Dermis blood vessel endothelial cell (primary cell): ENCODE results near the gene TMEM151B. TPM values are rescaled to one million over a fixed set of nuclear protein-coding genes. Genes with fewer than 3 reads are reported as not detected.

Experiments
- DNase-seq: peaks from one replicate; pipeline ENCODE4 v3.0.0; 2010
- total RNA-seq: library from RNA; depleted of rRNA; stranded (reverse); fragments of >200 nt; gene quantifications from 2 replicates; pipeline ENCODE4 v1.2.3, GENCODE V29; 2014

Gene TMEM151B
- total RNA-seq, 1 donor from 2014 or later = not detected

GRCh38 chr6:44284867-44285266 is 14.6 kb downstream of the TMEM151B start:
- no peak for DNase-seq

- peak; percentile 39 for DNase-seq
Observed at GRCh38 chr6:44285552-44286284, 15.5 kb downstream of the TMEM151B start.

GRCh38 chr6:44286285-44286565 is 16.0 kb downstream of the TMEM151B start:
- no peak for DNase-seq

- DNase-seq = no peak
Observed at GRCh38 chr6:44286747-44287146, 16.5 kb downstream of the TMEM151B start.

GRCh38 chr6:44289726-44290260 is 19.5 kb downstream of the TMEM151B start:
- DNase-seq = no peak

- no peak for DNase-seq
Observed at GRCh38 chr6:44291841-44292240, 21.6 kb downstream of the TMEM151B start.

- no peak for DNase-seq
Observed at GRCh38 chr6:44292661-44293365, 22.6 kb downstream of the TMEM151B start.

GRCh38 chr6:44294832-44295791 is 24.9 kb downstream of the TMEM151B start:
- DNase-seq = no peak

- DNase-seq = peak; percentile 55
Observed at GRCh38 chr6:44297063-44298038, 27.1 kb downstream of the TMEM151B start.

- DNase-seq = no peak
Observed at GRCh38 chr6:44298055-44298803, 28.0 kb downstream of the TMEM151B start.

- DNase-seq = no peak
Observed at GRCh38 chr6:44298864-44299263, 28.6 kb downstream of the TMEM151B start.

GRCh38 chr6:44300292-44300823 is 30.1 kb downstream of the TMEM151B start:
- no peak for DNase-seq

- DNase-seq = no peak
Observed at GRCh38 chr6:44301106-44301505, 30.9 kb downstream of the TMEM151B start.

GRCh38 chr6:44301782-44302564 is 31.7 kb downstream of the TMEM151B start:
- DNase-seq = no peak

- no peak for DNase-seq
Observed at GRCh38 chr6:44302856-44303255, 32.6 kb downstream of the TMEM151B start.

- DNase-seq = no peak
Observed at GRCh38 chr6:44303842-44304241, 33.6 kb downstream of the TMEM151B start.

- peak; percentile 70 for DNase-seq
Observed at GRCh38 chr6:44304282-44305199, 34.3 kb downstream of the TMEM151B start.

- no peak for DNase-seq
Observed at GRCh38 chr6:44305200-44305725, 35.0 kb downstream of the TMEM151B start.
